ENCODE data around the gene DACH1.

Gene DACH1

GRCh38 chr13:71619096-71619495 lies 247.9 kb downstream of the DACH1 start:
- DNase-seq: no peak

GRCh38 chr13:71618159-71618558 lies 248.8 kb downstream of the DACH1 start:
- DNase-seq: no peak

- no peak for DNase-seq
These were observed 249.7 kb downstream of the DACH1 start for GRCh38 chr13:71617265-71617664.

GRCh38 chr13:71613066-71613745 lies 253.8 kb downstream of the DACH1 start:
- no peak for DNase-seq

- no peak for DNase-seq
These were observed 255.7 kb downstream of the DACH1 start for GRCh38 chr13:71611292-71611691.

GRCh38 chr13:71610876-71611275 lies 256.1 kb downstream of the DACH1 start:
- no peak for DNase-seq

- DNase-seq: no peak
These were observed 257.7 kb downstream of the DACH1 start for GRCh38 chr13:71609271-71609670.

GRCh38 chr13:71607575-71607974 lies 259.4 kb downstream of the DACH1 start:
- no peak for DNase-seq

- no peak for DNase-seq
These were observed 260.2 kb downstream of the DACH1 start for GRCh38 chr13:71606818-71607217.

GRCh38 chr13:71605744-71606143 lies 261.3 kb downstream of the DACH1 start:
- no peak for DNase-seq

- DNase-seq: no peak
These were observed 263.7 kb downstream of the DACH1 start for GRCh38 chr13:71603255-71603654.

GRCh38 chr13:71602344-71602743 lies 264.7 kb downstream of the DACH1 start:
- DNase-seq: no peak

- DNase-seq: no peak
These were observed 269.9 kb downstream of the DACH1 start for GRCh38 chr13:71597150-71597549.

GRCh38 chr13:71596116-71596515 lies 270.9 kb downstream of the DACH1 start:
- DNase-seq: no peak

- DNase-seq: no peak
These were observed 273.4 kb downstream of the DACH1 start for GRCh38 chr13:71593566-71593965.

- DNase-seq: no peak
These were observed 275.6 kb downstream of the DACH1 start for GRCh38 chr13:71591374-71591773.

GRCh38 chr13:71590654-71591148 lies 276.3 kb downstream of the DACH1 start:
- no peak for DNase-seq

- no peak for DNase-seq
These were observed 278.0 kb downstream of the DACH1 start for GRCh38 chr13:71589032-71589431.

- DNase-seq: no peak
These were observed 279.2 kb downstream of the DACH1 start for GRCh38 chr13:71587817-71588216.

GRCh38 chr13:71587193-71587592 lies 279.8 kb downstream of the DACH1 start:
- no peak for DNase-seq

- DNase-seq: no peak
These were observed 283.4 kb downstream of the DACH1 start for GRCh38 chr13:71583581-71583980.

- no peak for DNase-seq
These were observed 286.4 kb downstream of the DACH1 start for GRCh38 chr13:71580614-71581013.

GRCh38 chr13:71578048-71578447 lies 289.0 kb downstream of the DACH1 start:
- no peak for DNase-seq

- no peak for DNase-seq
These were observed 289.9 kb downstream of the DACH1 start for GRCh38 chr13:71577127-71577526.

GRCh38 chr13:71576571-71576970 lies 290.4 kb downstream of the DACH1 start:
- DNase-seq: no peak
